GM19395 (cell line): ENCODE data around the gene LGALS12.
A peak's percentile ranks its signal among the peaks of the same experiment; 100 is the strongest.
"Not testable (repeated sequence)": the region's sequence is repeated elsewhere in the genome, so short reads cannot be mapped to it uniquely, and the experiment has no call there.

Source experiments
- ATAC-seq: cut with Tn5 transposase; IDR thresholded peaks from one replicate; pipeline ENCODE4 v1.9.1; 2021; ENCODE audit warnings: mild to moderate bottlenecking, moderate library complexity; ENCODE audit not compliant: unreplicated experiment

LGALS12 gene

DNA sequence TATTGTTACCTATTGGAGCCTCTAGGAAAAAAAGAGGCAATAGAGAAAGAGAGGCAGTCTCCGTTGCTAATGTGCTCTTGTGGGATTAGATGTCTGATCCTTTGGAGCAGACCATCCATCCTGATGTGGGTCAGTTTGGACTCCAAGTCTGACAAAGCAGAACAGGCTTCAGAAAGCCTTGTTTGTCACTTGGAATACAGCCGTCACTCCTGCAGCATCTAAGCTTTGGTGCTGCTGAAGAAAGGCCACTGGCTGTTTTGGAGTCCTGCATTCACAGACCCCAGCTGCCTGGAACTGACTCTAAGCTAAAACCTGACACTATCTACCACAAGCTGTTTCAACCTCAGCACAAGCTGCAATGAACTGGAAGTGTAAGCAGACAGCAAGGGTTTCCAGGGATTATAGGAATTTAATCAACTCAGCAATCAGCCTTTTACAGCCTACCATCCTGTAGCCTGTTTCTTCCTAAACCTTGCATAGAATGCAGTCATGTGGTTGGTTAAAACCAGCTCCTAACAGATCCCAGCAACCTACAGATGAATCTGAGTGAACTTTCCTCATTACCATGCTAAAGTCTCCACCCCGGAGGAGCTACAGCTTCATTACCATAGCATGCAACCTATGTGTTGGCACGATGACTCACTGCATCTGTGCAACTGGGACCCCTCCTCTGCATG is 27.1 kb downstream of the LGALS12 start:
- no peak for ATAC-seq

- no peak for ATAC-seq
Observed at GRCh38 chr11:63534076-63534475, 28.2 kb downstream of the LGALS12 start.

DNA sequence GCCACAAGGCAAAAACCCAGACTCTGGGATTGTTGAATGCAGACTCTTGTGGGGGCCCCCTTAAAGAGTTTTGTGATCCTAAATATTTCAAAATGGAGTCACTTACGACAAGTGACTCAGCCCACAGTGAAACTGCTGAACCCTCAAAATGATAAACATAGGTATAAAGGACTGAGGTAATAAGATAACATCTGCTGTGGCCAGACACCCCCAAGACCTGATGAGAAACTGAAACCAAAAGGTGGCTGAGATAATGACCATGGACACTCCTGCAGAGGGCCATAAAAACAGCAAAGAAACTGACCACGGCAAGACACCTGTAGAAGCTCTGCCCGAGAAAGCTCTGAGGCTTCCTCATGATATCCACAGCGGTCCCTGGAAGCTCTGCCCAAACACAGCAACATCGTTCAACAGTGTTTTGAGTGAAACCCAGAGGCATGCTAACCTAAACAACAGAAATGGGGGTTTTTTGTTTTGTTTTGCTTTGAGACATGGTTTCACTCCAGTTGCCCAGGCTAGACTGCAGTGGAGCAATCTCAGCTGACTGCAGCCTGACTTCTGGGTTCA is 29.1 kb downstream of the LGALS12 start:
- no peak for ATAC-seq

DNA sequence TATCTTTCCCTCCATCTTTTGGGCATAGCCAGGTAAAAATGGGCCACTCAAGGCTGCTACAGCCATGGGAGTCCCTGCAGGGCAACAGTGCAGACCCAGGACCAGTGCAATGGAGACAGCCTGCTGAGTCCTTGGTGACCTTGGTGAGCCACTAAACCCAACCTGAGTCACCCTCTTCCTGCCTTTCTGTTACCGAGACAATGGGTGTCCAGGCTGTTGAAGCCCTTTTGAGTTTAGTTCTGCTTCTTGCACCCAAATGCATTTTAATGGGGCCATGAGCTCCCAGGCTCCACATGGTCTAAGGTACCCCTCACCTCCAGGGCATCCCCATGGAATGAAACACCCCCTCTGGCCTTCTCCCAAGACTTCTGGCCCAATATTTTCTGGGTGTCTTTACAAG is 29.9 kb downstream of the LGALS12 start:
- no peak for ATAC-seq

GRCh38 chr11:63536669-63537292 is 30.9 kb downstream of the LGALS12 start, which contains the start of gene PLAAT4:
TSS of gene PLAAT4 (plus strand) at chr11:63536808. CDS start at chr11:63536869, 61 bp downstream.
- peak; percentile 39 for ATAC-seq

- ATAC-seq = peak; percentile 3
Observed at GRCh38 chr11:63537293-63538101, 31.6 kb downstream of the LGALS12 start.

GRCh38 chr11:63542506-63542905 is 36.6 kb downstream of the LGALS12 start:
- not testable (repeated sequence) for ATAC-seq

GRCh38 chr11:63543711-63544110 is 37.8 kb downstream of the LGALS12 start:
- ATAC-seq = no peak

DNA sequence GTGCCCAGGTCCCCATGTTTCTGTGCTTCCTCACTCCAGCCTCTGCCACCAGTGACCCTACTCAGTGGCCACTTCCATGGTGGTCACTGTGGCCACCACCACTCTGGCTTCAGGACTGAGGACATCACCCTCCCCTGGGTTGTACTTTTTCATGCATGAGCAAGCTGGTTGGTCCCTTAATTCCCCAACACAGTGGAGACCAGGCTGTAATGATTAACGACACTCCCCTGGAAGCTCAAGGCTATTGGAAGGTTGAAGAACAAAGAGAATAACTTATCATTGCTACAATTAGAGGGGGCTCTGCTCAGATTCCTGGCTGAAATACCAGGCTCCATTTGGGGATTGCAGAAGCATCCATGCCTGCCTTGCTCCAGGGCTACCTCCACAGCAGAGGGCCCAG is 41.2 kb downstream of the LGALS12 start:
- no peak for ATAC-seq

GRCh38 chr11:63548178-63548577 is 42.3 kb downstream of the LGALS12 start:
- no peak for ATAC-seq

- ATAC-seq = no peak
Observed at GRCh38 chr11:63549411-63549810, 43.5 kb downstream of the LGALS12 start.

DNA sequence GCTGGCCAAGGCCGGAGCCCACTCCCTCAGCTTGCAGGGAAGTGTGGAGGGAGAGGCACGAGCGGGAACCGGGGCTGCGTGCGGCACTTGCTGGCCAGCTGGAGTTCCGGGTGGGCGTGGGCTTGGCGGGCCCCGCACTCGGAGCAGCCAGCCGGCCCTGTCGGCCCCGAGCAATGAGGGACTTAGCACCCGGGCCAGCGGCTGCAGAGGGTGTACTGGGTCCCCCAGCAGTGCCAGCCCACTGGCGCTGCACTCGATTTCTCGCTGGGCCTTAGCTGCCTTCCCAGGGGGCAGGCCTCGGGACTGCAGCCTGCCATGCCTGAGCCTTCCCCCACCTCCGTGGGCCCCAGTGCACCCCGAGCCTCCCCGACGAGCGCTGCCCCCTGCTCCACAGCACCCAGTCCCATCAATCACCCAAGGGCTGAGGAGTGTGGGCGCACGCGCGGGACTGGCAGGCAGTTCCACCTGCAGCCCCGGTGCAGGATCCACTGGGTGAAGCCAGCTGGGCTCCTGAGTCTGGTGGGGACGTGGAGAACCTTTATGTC is 44.3 kb downstream of the LGALS12 start:
- ATAC-seq = not testable (repeated sequence)

DNA sequence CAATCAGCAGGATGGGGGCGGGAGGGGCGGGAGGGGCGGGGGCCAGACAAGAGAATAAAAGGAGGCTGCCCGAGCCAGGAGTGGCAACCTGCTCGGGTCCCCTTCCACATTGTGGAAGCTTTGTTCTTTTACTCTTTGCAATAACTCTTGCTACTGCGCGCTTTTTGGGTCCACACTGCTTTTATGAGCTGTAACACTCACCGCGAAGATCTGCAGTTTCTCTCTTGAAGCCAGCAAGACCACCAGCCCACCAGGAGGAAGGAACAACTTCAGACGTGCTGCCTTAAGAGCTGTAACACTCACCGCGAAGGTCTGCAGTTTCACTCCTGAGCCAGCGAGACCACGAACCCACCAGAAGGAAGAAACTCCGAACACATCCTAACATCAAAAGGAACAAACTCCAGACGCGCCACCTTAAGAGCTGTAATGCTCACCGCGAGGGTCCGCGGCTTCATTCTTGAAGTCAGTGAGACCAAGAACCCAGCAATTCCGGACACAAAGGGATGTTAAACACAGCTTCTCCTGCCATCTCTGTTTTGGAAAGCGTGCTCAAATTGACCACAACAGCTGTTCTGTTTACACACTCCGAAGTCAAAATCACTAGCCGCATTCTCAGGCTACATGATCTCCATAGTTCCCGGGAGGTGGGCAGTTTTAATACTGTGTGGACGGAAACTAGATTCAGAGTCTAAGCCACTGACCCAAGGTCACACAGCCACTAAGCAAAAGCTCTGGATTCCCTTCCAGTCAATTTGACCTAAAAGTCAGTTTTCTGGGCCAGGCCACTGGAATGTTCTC is 45.4 kb downstream of the LGALS12 start:
- ATAC-seq = no peak

GRCh38 chr11:63551889-63552266 is 46.0 kb downstream of the LGALS12 start:
- no peak for ATAC-seq

- ATAC-seq = no peak
Observed at GRCh38 chr11:63552921-63553320, 47.0 kb downstream of the LGALS12 start.

DNA sequence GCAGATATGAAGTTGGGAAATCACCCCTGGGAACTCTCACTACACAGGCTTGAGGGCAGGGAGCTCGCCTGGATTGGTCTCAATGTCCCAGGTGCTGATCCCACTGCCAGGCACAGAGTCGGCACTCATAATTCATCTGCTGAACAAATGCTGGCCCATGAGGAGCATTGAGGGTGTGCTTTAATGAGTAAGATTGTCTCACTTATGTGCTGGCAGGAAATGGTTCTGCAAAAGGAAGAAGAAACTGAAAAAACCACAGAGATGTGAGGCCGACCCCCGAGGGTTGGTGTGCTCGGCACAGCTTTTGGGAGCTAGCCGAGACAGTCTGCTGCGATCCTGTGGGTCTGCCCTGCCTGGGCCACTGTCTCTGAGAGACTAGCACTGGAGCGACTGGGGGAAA is 47.9 kb downstream of the LGALS12 start:
- peak; percentile 93 for ATAC-seq

GRCh38 chr11:63554877-63555223 is 49.0 kb downstream of the LGALS12 start:
- ATAC-seq = no peak

GRCh38 chr11:63556404-63557013 is 50.6 kb downstream of the LGALS12 start:
- no peak for ATAC-seq

DNA sequence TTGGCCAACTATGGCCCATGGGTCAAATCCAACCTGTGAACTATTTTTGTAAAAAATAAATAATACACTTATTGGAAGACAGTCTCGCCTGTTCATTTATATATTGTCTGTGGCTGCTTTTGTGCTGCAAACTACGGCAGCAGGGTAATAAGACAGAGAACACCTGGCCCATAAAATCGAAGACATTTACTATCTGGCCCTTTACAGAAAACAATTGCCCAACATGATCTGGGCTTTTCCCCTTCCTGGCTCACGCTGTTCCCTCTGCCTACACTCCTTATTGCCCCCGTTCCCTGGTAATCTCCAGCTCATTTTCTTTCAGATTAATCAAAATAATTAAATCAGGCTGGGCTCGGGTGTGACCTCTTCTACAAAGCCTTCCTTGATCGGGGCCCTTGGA is 51.7 kb downstream of the LGALS12 start:
- ATAC-seq = no peak
